Psoas muscle (tissue), 8 donors: ENCODE results near the gene IGSF9B. TPM values are rescaled to one million over a fixed set of nuclear protein-coding genes. Genes with fewer than 3 reads are reported as not detected.

Experiments
- ATAC-seq, 4 donors: fragments of 200-7000 bp; cut with Tn5 transposase; one replicate each; pipeline ENCODE4 v1.9.1; 2020; ENCODE audit warnings: moderate library complexity in 3 of 4, mild to moderate bottlenecking in 2 of 4
- DNase-seq, 2 donors: peaks; one replicate each; pipeline ENCODE4 v3.0.0-alpha.2; 2020
- H3K27ac ChIP-seq: fragments of 200-600 bp; one replicate; pipeline ENCODE4 v1.8.0; 2022
- H3K27me3 ChIP-seq, 3 donors: fragments of 200-600 bp in 1 of 3; one replicate each; pipeline versions ENCODE4 v1.6.1 to v1.8.0; 2013 to 2022; ENCODE audit warnings: low read length in 2 of 3, mild to moderate bottlenecking in 2 of 3, moderate library complexity in 1 of 3; ENCODE audit not compliant: insufficient read depth in 3 of 3
- H3K36me3 ChIP-seq, 2 donors: fragments of 200-600 bp in 1 of 2; one replicate each; pipeline versions ENCODE4 v1.6.1 to v1.8.0; 2013 to 2022; ENCODE audit warnings: low read depth in 1 of 2, mild to moderate bottlenecking in 1 of 2, moderate library complexity in 1 of 2; ENCODE audit not compliant: insufficient read depth in 1 of 2
- H3K4me1 ChIP-seq: fragments of 200-600 bp; one replicate; pipeline ENCODE4 v1.8.0; 2022
- H3K4me3 ChIP-seq: fragments of 200-600 bp; one replicate; pipeline ENCODE4 v1.8.0; 2022; ENCODE audit warnings: mild to moderate bottlenecking
- H3K9me3 ChIP-seq: fragments of 200-600 bp; one replicate; pipeline ENCODE4 v1.8.0; 2022
- WGBS, 3 donors: extraction: QIAGEN DNeasy Blood & Tissue Kit; methylation state at CpG; one replicate each; pipeline versions ENCODE4 v1.1.6 to v1.1.7; 2013; 5-methylcytosine and 5-hydroxymethylcytosine counted together
- intact Hi-C, 2 donors: fragments of 100-400 bp; cut with DNase I; formaldehyde crosslinking; loops; one replicate each; pipeline versions ENCODE4 v1.11.0 to v1.14.2; 2022
- polyA plus RNA-seq, 3 donors: library from polyadenylated mRNA; stranded (reverse); fragments of 200-250 nt; gene quantifications; one replicate each; pipeline ENCODE4 v1.2.3, GENCODE V29; 2013
- total RNA-seq, 4 donors: library from RNA; stranded (reverse); fragmentation: NEBNext Ultra II Directional in 2 of 4; extraction: Animal tissue kit (Norgen Biotek cat#: 25700) in 2 of 4; gene quantifications; one replicate each; pipeline versions ENCODE4 v1.2.1 to v1.2.4, GENCODE V29; 2021 to 2023
- TF ChIP-seq, protein P1 (sequence below): fragments of 200-600 bp; IDR thresholded peaks from one replicate; pipeline ENCODE4 v1.8.0; 2022; ENCODE audit warnings: antibody characterized with exemption
- donor health status: healthy with polysubstance abuse.
- donor health status: DM: no; HTN: no; CAD: no; lungs with moderate emphysema.
- donor health status: Bipolar disorder and iron deficiency.
- donor health status: healthy.
- donor health status: DM: yes; HTN: yes; CAD: no.
- donor health status: DM: no; HTN: no; CAD: no.
- donor health status: DM: no; HTN: no; CAD: no.
- donor health status: DM: yes; HTN: yes; CAD: no.

The IGSF9B gene
- total and polyA plus RNA-seq, 7 donors, result 0.56 to 3.4 (median 0.87) TPM

DNA sequence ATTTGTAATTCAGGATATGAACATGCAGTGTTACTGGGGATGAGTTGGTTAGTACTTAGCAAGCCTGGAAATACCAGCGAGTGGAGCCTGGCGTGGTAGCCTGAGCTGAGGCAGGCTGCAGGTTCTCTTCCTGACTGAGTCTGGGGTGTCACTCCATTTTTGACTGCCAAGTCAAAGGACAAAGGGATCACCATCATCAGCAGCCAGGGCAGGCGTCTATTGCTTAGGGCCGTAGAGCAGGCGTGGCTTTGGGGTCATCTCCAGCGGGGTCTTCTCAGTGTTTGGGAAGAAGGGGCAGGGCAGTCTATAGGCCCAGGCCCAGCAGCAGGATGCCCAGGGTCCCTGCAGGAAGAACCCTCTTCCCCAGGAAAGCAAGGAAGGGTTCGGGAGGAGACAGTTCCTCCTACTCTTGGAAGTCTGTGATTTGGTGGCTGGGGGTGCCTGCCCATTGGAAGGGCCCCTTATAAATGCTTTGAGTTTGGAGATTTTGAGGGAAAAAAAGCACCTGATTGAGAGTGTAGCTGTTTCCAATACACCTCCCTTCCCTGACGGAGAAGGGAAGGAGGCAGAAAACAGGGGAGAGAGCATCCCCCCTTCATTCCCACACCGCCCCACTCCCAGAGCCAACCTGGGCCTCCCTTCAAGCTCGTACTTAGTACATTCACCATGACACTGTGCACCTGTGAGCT lies 60.0 kb downstream of the IGSF9B start:
- 92 to 95% (median 93%) methylated on average over 10 of the region's 10 CpGs for WGBS, 3 donors
- Histone ChIP-seq H3K36me3 (no peaks in the 10 kb centered on the region), H3K27ac (no peak overlapping the region), H3K4me3 (no peak overlapping the region), H3K9me3 (no peaks in the 10 kb centered on the region), H3K4me1 (no peaks in the 10 kb centered on the region), H3K27me3 (peaks cover 0 to 2% (median 0%) of the 10 kb centered on the region in 3 donors)
- no peak for DNase-seq
- no peak for ATAC-seq
- intact Hi-C loops, result no loop called here
- TF ChIP-seq, protein P1, sequence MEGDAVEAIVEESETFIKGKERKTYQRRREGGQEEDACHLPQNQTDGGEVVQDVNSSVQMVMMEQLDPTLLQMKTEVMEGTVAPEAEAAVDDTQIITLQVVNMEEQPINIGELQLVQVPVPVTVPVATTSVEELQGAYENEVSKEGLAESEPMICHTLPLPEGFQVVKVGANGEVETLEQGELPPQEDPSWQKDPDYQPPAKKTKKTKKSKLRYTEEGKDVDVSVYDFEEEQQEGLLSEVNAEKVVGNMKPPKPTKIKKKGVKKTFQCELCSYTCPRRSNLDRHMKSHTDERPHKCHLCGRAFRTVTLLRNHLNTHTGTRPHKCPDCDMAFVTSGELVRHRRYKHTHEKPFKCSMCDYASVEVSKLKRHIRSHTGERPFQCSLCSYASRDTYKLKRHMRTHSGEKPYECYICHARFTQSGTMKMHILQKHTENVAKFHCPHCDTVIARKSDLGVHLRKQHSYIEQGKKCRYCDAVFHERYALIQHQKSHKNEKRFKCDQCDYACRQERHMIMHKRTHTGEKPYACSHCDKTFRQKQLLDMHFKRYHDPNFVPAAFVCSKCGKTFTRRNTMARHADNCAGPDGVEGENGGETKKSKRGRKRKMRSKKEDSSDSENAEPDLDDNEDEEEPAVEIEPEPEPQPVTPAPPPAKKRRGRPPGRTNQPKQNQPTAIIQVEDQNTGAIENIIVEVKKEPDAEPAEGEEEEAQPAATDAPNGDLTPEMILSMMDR, result no peak

DNA sequence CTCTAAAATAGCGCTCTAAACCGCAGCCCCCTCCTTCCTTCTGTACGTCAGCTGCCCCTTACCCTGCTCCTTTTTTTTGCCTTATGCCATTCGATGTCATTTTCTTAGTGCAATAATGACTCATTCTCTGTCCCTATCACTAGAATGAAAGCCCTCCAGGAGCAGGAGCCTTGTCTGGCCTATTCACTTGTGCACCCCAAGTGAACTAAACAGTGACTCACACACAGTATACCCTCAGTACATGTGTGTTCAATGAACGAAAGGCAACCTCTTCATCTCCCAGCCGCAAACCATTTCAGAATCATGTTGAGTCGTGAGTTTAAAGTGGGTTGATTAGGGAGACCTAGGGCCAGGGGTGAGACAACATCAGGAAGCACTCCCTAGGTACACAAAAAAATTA lies 60.7 kb downstream of the IGSF9B start:
- Histone ChIP-seq H3K27ac (no peak overlapping the region), H3K27me3 (peaks cover 0 to 2% (median 0%) of the 10 kb centered on the region in 3 donors), H3K4me3 (no peak overlapping the region), H3K4me1 (no peaks in the 10 kb centered on the region), H3K9me3 (no peaks in the 10 kb centered on the region), H3K36me3 (no peaks in the 10 kb centered on the region)
- ATAC-seq (no peak), DNase-seq (no peak)
- WGBS, 3 donors, result 83 to 89% (median 86%) methylated on average over 7 of the region's 7 CpGs
- TF ChIP-seq, protein P1, result no peak
- intact Hi-C loops, result no loop called here

DNA sequence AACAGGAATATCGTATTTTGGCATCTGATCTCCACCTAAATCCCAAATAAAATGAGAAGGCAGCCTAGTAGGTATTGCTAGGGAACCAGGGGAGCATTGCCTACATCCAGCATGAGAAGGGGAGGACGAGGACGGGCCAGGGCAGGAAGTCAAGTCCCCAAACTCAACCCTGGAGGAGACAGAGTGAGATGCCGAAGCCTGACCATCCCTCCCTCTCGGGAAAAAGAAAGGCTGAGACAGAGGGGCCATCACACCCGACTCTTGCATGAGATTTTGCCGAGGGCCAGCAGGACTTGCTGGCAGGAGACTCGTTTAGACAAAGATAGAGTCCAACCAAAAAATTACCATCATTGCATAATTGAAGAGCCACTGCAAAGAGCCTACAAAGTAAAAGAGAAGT lies 61.2 kb downstream of the IGSF9B start:
- ATAC-seq (no peak), DNase-seq (no peak)
- TF ChIP-seq, protein P1, result no peak
- H3K4me1 ChIP-seq, result no peaks in the 10 kb centered on the region
- no peaks in the 10 kb centered on the region for H3K36me3 ChIP-seq
- H3K27ac ChIP-seq, result no peak overlapping the region
- intact Hi-C loops, result no loop called here
- 27 to 41% (median 34%) methylated on average over 8 of the region's 8 CpGs for WGBS, 3 donors
- H3K9me3 ChIP-seq, result no peaks in the 10 kb centered on the region
- H3K27me3 ChIP-seq, result peaks cover 0 to 2% (median 0%) of the 10 kb centered on the region in 3 donors
- H3K4me3 ChIP-seq, result no peak overlapping the region

DNA sequence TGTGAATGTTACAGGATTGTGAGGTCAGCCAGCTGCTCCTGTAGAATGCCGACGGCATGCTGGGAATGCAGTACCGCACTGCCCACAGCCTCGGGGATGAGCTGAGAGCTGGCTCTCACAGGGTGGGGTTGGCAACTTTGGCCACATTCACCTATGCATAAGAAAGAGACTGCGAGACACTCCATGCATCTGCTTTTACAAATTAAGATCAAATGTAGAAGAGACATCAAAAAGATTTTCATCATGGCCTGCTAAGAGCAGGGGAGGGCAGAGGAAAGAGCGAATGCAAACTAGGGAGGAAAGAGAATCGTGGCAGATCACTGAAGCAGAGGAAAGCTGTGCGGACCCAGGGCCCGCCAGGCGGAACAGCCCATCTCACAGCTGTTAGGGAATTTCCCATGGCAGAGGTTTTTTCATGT lies 61.7 kb downstream of the IGSF9B start:
- Histone ChIP-seq H3K36me3 (no peaks in the 10 kb centered on the region), H3K4me3 (no peak overlapping the region), H3K9me3 (no peaks in the 10 kb centered on the region), H3K4me1 (no peaks in the 10 kb centered on the region), H3K27ac (no peak overlapping the region), H3K27me3 (peaks cover 0 to 2% (median 0%) of the 10 kb centered on the region in 3 donors)
- ATAC-seq, result no peak
- intact Hi-C loops, result no loop called here
- WGBS, 3 donors, result 22 to 27% (median 25%) methylated on average over 10 of the region's 10 CpGs
- DNase-seq, result no peak
- TF ChIP-seq, protein P1, result no peak

DNA sequence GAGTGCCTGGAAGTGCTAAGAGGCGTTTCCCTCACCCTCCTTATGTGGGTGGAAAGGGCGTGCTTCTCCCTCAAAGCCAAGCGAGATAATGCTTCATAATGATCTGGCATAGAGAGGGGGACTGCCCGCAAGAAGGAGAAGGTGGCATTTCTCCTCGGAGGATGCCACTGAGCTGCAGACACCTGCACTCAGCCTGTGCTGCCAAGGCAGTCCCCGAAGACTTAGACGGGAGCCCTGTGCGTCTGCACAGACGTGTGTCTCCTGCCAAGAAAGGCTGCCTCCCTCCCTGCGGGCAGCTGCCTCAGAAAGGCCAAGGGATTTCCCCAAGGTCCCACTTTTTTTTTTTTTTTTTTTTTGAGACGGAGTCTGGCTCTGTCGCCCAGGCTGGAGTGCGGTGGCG lies 63.4 kb downstream of the IGSF9B start:
- peaks cover 0 to 2% (median 0%) of the 10 kb centered on the region in 3 donors for H3K27me3 ChIP-seq
- H3K9me3 ChIP-seq, result no peaks in the 10 kb centered on the region
- intact Hi-C loops, result no loop called here
- 59 to 66% (median 65%) methylated on average over 13 to 14 of the region's 14 CpGs for WGBS, 3 donors
- H3K27ac ChIP-seq, result no peak overlapping the region
- DNase-seq, result no peak
- no peaks in the 10 kb centered on the region for H3K36me3 ChIP-seq
- TF ChIP-seq, protein P1, result no peak
- no peak for ATAC-seq
- no peak overlapping the region for H3K4me3 ChIP-seq
- H3K4me1 ChIP-seq, result no peaks in the 10 kb centered on the region
